MM.1S (cell line): ENCODE data around the gene TRIM71.

Experiments used
- DNase-seq: peaks from one replicate; pipeline ENCODE4 v3.0.0-alpha.2; 2015
- H2AFZ ChIP-seq: fragments of 300-600 bp; sonication (generic); 2 replicates; pipeline ENCODE4 v1.6.0; 2016; ENCODE audit warnings: antibody characterized with exemption, low read length
- H3F3A ChIP-seq: fragments of 300-600 bp; sonication (generic); 2 replicates; pipeline ENCODE4 v1.6.1; 2016; ENCODE audit warnings: mild to moderate bottlenecking, antibody characterized with exemption, low read length, moderate library complexity, mixed read lengths; ENCODE audit not compliant: insufficient read depth
- H3K27ac ChIP-seq: fragments of 300-600 bp; sonication (generic); 2 replicates; pipeline ENCODE4 v1.5.1; 2016; ENCODE audit warnings: mild to moderate bottlenecking, low read length
- H3K27me3 ChIP-seq: fragments of 300-600 bp; sonication (generic); replicated peaks from 2 replicates; pipeline ENCODE4 v1.6.0; 2016; ENCODE audit warnings: low read length; ENCODE audit not compliant: insufficient read depth
- H3K36me3 ChIP-seq: fragments of 300-600 bp; sonication (generic); replicated peaks from 2 replicates; pipeline ENCODE4 v1.6.1; 2016; ENCODE audit warnings: mild to moderate bottlenecking, low read length, mixed read lengths; ENCODE audit not compliant: insufficient read depth
- H3K4me1 ChIP-seq: fragments of 300-600 bp; sonication (generic); 2 replicates; pipeline ENCODE4 v1.6.1; 2016; ENCODE audit warnings: low read length, mixed read lengths
- H3K4me2 ChIP-seq: fragments of 300-600 bp; sonication (generic); 2 replicates; pipeline ENCODE4 v1.6.0; 2016; ENCODE audit warnings: low read depth, low read length
- H3K4me3 ChIP-seq: fragments of 300-600 bp; sonication (generic); 2 replicates; pipeline ENCODE4 v1.5.1; 2016; ENCODE audit warnings: low read length, mixed read lengths
- H3K79me2 ChIP-seq: fragments of 300-600 bp; sonication (generic); 2 replicates; pipeline ENCODE4 v1.6.1; 2016; ENCODE audit warnings: mixed run types, low read length, mixed read lengths
- H3K9ac ChIP-seq: fragments of 300-600 bp; sonication (generic); 2 replicates; pipeline ENCODE4 v1.6.1; 2016; ENCODE audit warnings: low read length, mixed read lengths
- H3K9me2 ChIP-seq: fragments of 300-600 bp; sonication (generic); replicated peaks from 2 replicates; pipeline ENCODE4 v1.6.1; 2016; ENCODE audit warnings: mild to moderate bottlenecking, low read length, mixed read lengths; ENCODE audit not compliant: insufficient read depth
- H3K9me3 ChIP-seq: fragments of 300-600 bp; sonication (generic); replicated peaks from 2 replicates; pipeline ENCODE4 v1.6.1; 2016; ENCODE audit warnings: mild to moderate bottlenecking, low read length, mixed read lengths; ENCODE audit not compliant: insufficient read depth
- H4K20me1 ChIP-seq: fragments of 300-600 bp; sonication (generic); 2 replicates; pipeline ENCODE4 v1.6.1; 2016; ENCODE audit warnings: mild to moderate bottlenecking, low read length, moderate library complexity, mixed read lengths; ENCODE audit not compliant: insufficient read depth
- CTCF ChIP-seq: fragments of 300-600 bp; sonication (generic); IDR thresholded peaks from 2 replicates; pipeline ENCODE4 v1.5.1; 2016; ENCODE audit warnings: antibody characterized with exemption, low read length, mixed read lengths
- EZH2 ChIP-seq: fragments of 300-600 bp; sonication (generic); optimal IDR thresholded peaks from 2 replicates; pipeline ENCODE3; 2017; ENCODE audit warnings: low read depth, mild to moderate bottlenecking, antibody characterized with exemption, low read length, mixed read lengths
- EZH2phosphoT487 ChIP-seq: fragments of 300-600 bp; sonication (generic); IDR thresholded peaks from 2 replicates; pipeline ENCODE4 v1.6.1; 2018; ENCODE audit warnings: antibody characterized with exemption, low read length

The TRIM71 gene

GRCh38 chr3:32850636-32851035, 32.8 kb downstream of the TRIM71 start:
- Histone ChIP-seq H3K9me2 (no peaks in the 10 kb centered on the region), H3F3A (no peaks in the 10 kb centered on the region), H2AFZ (no peak overlapping the region), H3K9me3 (no peaks in the 10 kb centered on the region), H3K27ac (no peak overlapping the region), H4K20me1 (no peaks in the 10 kb centered on the region), H3K4me1 (peaks cover 6% of the 10 kb centered on the region; the same call in 1 of the 2 replicates), H3K4me3 (no peak overlapping the region), H3K27me3 (no peaks in the 10 kb centered on the region), H3K36me3 (no peaks in the 10 kb centered on the region), H3K79me2 (no peaks in the 10 kb centered on the region), H3K4me2 (no peak overlapping the region), H3K9ac (no peak overlapping the region)
- no peak for DNase-seq
- TF ChIP-seq EZH2 (no peak), CTCF (no peak), EZH2phosphoT487 (no peak)

GRCh38 chr3:32852146-32852545, 34.3 kb downstream of the TRIM71 start:
- no peaks in the 10 kb centered on the region for H3K36me3 ChIP-seq
- H3K9me3 ChIP-seq, result no peaks in the 10 kb centered on the region
- no peaks in the 10 kb centered on the region for H3K27me3 ChIP-seq
- H3K4me1 ChIP-seq, result peaks cover 6% of the 10 kb centered on the region; the same call in 1 of the 2 replicates
- TF ChIP-seq EZH2 (no peak), CTCF (no peak), EZH2phosphoT487 (no peak)
- H3K4me2 ChIP-seq, result no peak overlapping the region
- H3K79me2 ChIP-seq, result no peaks in the 10 kb centered on the region
- H3K27ac ChIP-seq, result no peak overlapping the region
- no peaks in the 10 kb centered on the region for H3K9me2 ChIP-seq
- no peak overlapping the region for H2AFZ ChIP-seq
- no peak overlapping the region for H3K4me3 ChIP-seq
- H3F3A ChIP-seq, result no peaks in the 10 kb centered on the region
- no peaks in the 10 kb centered on the region for H4K20me1 ChIP-seq
- no peak for DNase-seq
- H3K9ac ChIP-seq, result no peak overlapping the region

- H3K79me2 ChIP-seq, result no peaks in the 10 kb centered on the region
- no peaks in the 10 kb centered on the region for H3K4me1 ChIP-seq
- H3K27ac ChIP-seq, result no peak overlapping the region
- DNase-seq, result no peak
- H3K9ac ChIP-seq, result no peak overlapping the region
- H2AFZ ChIP-seq, result no peak overlapping the region
- no peaks in the 10 kb centered on the region for H3F3A ChIP-seq
- no peak overlapping the region for H3K4me3 ChIP-seq
- H4K20me1 ChIP-seq, result no peaks in the 10 kb centered on the region
- H3K9me3 ChIP-seq, result no peaks in the 10 kb centered on the region
- no peaks in the 10 kb centered on the region for H3K9me2 ChIP-seq
- H3K27me3 ChIP-seq, result no peaks in the 10 kb centered on the region
- TF ChIP-seq CTCF (no peak), EZH2phosphoT487 (no peak), EZH2 (no peak)
- H3K36me3 ChIP-seq, result no peaks in the 10 kb centered on the region
- no peak overlapping the region for H3K4me2 ChIP-seq
Observed at GRCh38 chr3:32855350-32855953, 37.7 kb downstream of the TRIM71 start.
